Osteoblast (primary cell): ENCODE measurements around the gene PRF1. TPM values are rescaled to one million over a fixed set of nuclear protein-coding genes. Genes with fewer than 3 reads are reported as not detected.

Experiments used
- DNase-seq: peaks from one replicate; pipeline ENCODE4 v3.0.0; 2011; ENCODE audit warnings: low spot score, mixed read lengths; ENCODE audit not compliant: insufficient read length; ENCODE audit errors: missing footprints
- H2AFZ ChIP-seq: 2 replicates; pipeline ENCODE4 v1.6.0; 2011; ENCODE audit warnings: mild to moderate bottlenecking, low read length
- H3K27ac ChIP-seq: 2 replicates; pipeline ENCODE4 v1.5.1; 2011; ENCODE audit warnings: mild to moderate bottlenecking, low read depth, low read length, moderate library complexity
- H3K27me3 ChIP-seq: 2 replicates; pipeline ENCODE4 v1.6.0; 2012; ENCODE audit warnings: mild to moderate bottlenecking, control low read depth, inconsistent platforms, low read length, moderate library complexity; ENCODE audit not compliant: insufficient read depth
- H3K36me3 ChIP-seq: 2 replicates; pipeline ENCODE4 v1.5.1; 2011; ENCODE audit warnings: mild to moderate bottlenecking, low read length, control low read depth, moderate library complexity; ENCODE audit not compliant: insufficient read depth
- H3K4me1 ChIP-seq: 2 replicates; pipeline ENCODE4 v1.5.1; 2011; ENCODE audit warnings: mild to moderate bottlenecking, low read length, control low read depth, moderate library complexity; ENCODE audit not compliant: insufficient read depth
- H3K4me2 ChIP-seq: 2 replicates; pipeline ENCODE4 v1.6.0; 2011; ENCODE audit warnings: mild to moderate bottlenecking, low read length; ENCODE audit not compliant: insufficient read depth
- H3K4me3 ChIP-seq: fragments of 200-600 bp; sonication (generic); 3 replicates; pipeline ENCODE4 v1.5.1; 2012; ENCODE audit warnings: mild to moderate bottlenecking, low read length, inconsistent platforms; ENCODE audit not compliant: insufficient read depth
- H3K79me2 ChIP-seq: 2 replicates; pipeline ENCODE4 v1.6.0; 2012; ENCODE audit warnings: mild to moderate bottlenecking, low read length, control low read depth, inconsistent platforms; ENCODE audit not compliant: insufficient read depth
- H3K9me3 ChIP-seq: 2 replicates; pipeline ENCODE4 v1.5.1; 2011; ENCODE audit warnings: low read depth, low read length, control low read depth
- H4K20me1 ChIP-seq: 2 replicates; pipeline ENCODE4 v1.6.0; 2012; ENCODE audit warnings: mild to moderate bottlenecking, low read length, control low read depth; ENCODE audit not compliant: insufficient read depth
- total RNA-seq: library from RNA; depleted of rRNA; stranded (reverse); fragments of >200 nt; gene quantifications from 2 replicates; pipeline ENCODE4 v1.2.3, GENCODE V29; 2012
- TF ChIP-seq, protein P1 (sequence below): IDR thresholded peaks from 2 replicates; pipeline ENCODE4 v1.5.1; 2011; ENCODE audit warnings: mild to moderate bottlenecking, low read depth, low read length, moderate library complexity; ENCODE audit errors: extremely low read depth

The PRF1 gene
- total RNA-seq, 1 donor: not detected

GRCh38 chr10:70589762-70590654 lies 12.5 kb downstream of the PRF1 start:
- DNase-seq: peak; percentile 84
- Histone ChIP-seq H3K36me3 (no peaks in the 10 kb centered on the region), H3K4me2 (no peak overlapping the region), H3K27ac (no peak overlapping the region), H3K9me3 (no peaks in the 10 kb centered on the region), H2AFZ (no peak overlapping the region), H3K4me1 (no peaks in the 10 kb centered on the region), H4K20me1 (no peaks in the 10 kb centered on the region), H3K79me2 (no peaks in the 10 kb centered on the region), H3K27me3 (peaks cover 21% of the 10 kb centered on the region), H3K4me3 (no peak overlapping the region)
- TF ChIP-seq, protein P1, sequence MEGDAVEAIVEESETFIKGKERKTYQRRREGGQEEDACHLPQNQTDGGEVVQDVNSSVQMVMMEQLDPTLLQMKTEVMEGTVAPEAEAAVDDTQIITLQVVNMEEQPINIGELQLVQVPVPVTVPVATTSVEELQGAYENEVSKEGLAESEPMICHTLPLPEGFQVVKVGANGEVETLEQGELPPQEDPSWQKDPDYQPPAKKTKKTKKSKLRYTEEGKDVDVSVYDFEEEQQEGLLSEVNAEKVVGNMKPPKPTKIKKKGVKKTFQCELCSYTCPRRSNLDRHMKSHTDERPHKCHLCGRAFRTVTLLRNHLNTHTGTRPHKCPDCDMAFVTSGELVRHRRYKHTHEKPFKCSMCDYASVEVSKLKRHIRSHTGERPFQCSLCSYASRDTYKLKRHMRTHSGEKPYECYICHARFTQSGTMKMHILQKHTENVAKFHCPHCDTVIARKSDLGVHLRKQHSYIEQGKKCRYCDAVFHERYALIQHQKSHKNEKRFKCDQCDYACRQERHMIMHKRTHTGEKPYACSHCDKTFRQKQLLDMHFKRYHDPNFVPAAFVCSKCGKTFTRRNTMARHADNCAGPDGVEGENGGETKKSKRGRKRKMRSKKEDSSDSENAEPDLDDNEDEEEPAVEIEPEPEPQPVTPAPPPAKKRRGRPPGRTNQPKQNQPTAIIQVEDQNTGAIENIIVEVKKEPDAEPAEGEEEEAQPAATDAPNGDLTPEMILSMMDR: no peak

- no peaks in the 10 kb centered on the region for H3K4me1 ChIP-seq
- DNase-seq: no peak
- H3K9me3 ChIP-seq: no peaks in the 10 kb centered on the region
- no peaks in the 10 kb centered on the region for H3K36me3 ChIP-seq
- H3K4me3 ChIP-seq: no peak overlapping the region
- no peaks in the 10 kb centered on the region for H4K20me1 ChIP-seq
- no peaks in the 10 kb centered on the region for H3K79me2 ChIP-seq
- no peak overlapping the region for H3K4me2 ChIP-seq
- TF ChIP-seq, protein P1: no peak
- H3K27me3 ChIP-seq: peaks cover 20% of the 10 kb centered on the region
- no peak overlapping the region for H3K27ac ChIP-seq
- H2AFZ ChIP-seq: no peak overlapping the region
These were observed 13.5 kb downstream of the PRF1 start for GRCh38 chr10:70588859-70589570.

- Histone ChIP-seq H4K20me1 (no peaks in the 10 kb centered on the region), H2AFZ (no peak overlapping the region), H3K79me2 (no peaks in the 10 kb centered on the region), H3K27ac (no peak overlapping the region), H3K9me3 (no peaks in the 10 kb centered on the region), H3K4me2 (no peak overlapping the region), H3K4me3 (no peak overlapping the region), H3K36me3 (no peaks in the 10 kb centered on the region), H3K4me1 (no peaks in the 10 kb centered on the region), H3K27me3 (peaks cover 15% of the 10 kb centered on the region)
- DNase-seq: no peak
- TF ChIP-seq, protein P1: no peak
These were observed 14.3 kb downstream of the PRF1 start for GRCh38 chr10:70588255-70588654.
